ENCODE results near the gene SLC37A1. TPM values are rescaled to one million over a fixed set of nuclear protein-coding genes. Genes with fewer than 3 reads are reported as not detected.

Gene SLC37A1
- total and polyA plus RNA-seq, 2 of the 13 experiments (the other 11 are each of a cell fraction or from before 2014, with no cell fraction given) = 0.22 to 0.40 TPM

DNA sequence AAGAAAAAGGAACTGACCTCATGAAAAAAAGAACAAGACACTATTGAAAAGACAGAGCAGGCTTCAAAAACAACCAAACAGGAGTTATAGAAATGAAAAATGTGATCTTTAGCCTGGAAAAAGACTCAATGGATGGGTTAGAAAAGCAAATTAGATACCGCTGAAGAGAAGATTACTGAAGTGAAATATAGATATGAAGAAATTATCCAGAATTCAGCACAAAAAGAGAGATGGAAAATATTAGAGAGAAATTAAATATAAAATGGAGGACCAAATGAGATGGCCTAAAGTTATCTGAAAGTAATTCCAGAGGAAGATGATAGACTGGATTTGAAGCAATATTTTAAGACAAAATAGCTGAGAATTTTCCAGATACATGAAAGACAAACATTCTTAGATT, 63.0 kb downstream of the SLC37A1 start (continued):
- TF ChIP-seq PRDM10 (CRISPR knock-in tag; IDR thresholded peaks at IDR 0.05; ENCODE audit: low read depth) = no peak
- no peak for TF ChIP-seq ATF6 (CRISPR knock-in tag; conservative IDR thresholded peaks at IDR 0.05)
- TF ChIP-seq ZBTB8A (CRISPR knock-in tag; IDR thresholded peaks at IDR 0.05; ENCODE audit: borderline replicate concordance, low read depth) = no peak
- TF ChIP-seq, protein P1, sequence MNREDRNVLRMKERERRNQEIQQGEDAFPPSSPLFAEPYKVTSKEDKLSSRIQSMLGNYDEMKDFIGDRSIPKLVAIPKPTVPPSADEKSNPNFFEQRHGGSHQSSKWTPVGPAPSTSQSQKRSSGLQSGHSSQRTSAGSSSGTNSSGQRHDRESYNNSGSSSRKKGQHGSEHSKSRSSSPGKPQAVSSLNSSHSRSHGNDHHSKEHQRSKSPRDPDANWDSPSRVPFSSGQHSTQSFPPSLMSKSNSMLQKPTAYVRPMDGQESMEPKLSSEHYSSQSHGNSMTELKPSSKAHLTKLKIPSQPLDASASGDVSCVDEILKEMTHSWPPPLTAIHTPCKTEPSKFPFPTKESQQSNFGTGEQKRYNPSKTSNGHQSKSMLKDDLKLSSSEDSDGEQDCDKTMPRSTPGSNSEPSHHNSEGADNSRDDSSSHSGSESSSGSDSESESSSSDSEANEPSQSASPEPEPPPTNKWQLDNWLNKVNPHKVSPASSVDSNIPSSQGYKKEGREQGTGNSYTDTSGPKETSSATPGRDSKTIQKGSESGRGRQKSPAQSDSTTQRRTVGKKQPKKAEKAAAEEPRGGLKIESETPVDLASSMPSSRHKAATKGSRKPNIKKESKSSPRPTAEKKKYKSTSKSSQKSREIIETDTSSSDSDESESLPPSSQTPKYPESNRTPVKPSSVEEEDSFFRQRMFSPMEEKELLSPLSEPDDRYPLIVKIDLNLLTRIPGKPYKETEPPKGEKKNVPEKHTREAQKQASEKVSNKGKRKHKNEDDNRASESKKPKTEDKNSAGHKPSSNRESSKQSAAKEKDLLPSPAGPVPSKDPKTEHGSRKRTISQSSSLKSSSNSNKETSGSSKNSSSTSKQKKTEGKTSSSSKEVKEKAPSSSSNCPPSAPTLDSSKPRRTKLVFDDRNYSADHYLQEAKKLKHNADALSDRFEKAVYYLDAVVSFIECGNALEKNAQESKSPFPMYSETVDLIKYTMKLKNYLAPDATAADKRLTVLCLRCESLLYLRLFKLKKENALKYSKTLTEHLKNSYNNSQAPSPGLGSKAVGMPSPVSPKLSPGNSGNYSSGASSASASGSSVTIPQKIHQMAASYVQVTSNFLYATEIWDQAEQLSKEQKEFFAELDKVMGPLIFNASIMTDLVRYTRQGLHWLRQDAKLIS (CRISPR knock-in tag; IDR thresholded peaks at IDR 0.05) = no peak
- no peak for TF ChIP-seq GTF3A (CRISPR knock-in tag; conservative IDR thresholded peaks at IDR 0.05)
- TF ChIP-seq ZNF564 (CRISPR knock-in tag; IDR thresholded peaks at IDR 0.05) = no peak
- no peak for TF ChIP-seq MXD3 (CRISPR knock-in tag; IDR thresholded peaks at IDR 0.05)
- no peak for TF ChIP-seq ZNF280B (CRISPR knock-in tag; IDR thresholded peaks at IDR 0.05; ENCODE audit: borderline replicate concordance)
- TF ChIP-seq IKZF4 (CRISPR knock-in tag; IDR thresholded peaks at IDR 0.05; ENCODE audit: borderline replicate concordance, low read depth, not compliant biosample characterization) = no peak
- TF ChIP-seq POLR2AphosphoS2 (IDR thresholded peaks at IDR 0.05; ENCODE audit: low read depth, low read length) = no peak
- no peak for TF ChIP-seq FOXJ3 (CRISPR knock-in tag; IDR thresholded peaks at IDR 0.05; ENCODE audit: borderline replicate concordance)

Measured in HepG2 (cell line).